Right lung (tissue), 5 donors: ENCODE data around the gene GALK2. TPM values are rescaled to one million over a fixed set of nuclear protein-coding genes. Genes with fewer than 3 reads are reported as not detected.
"Not testable (repeated sequence)": the region's sequence is repeated elsewhere in the genome, so short reads cannot be mapped to it uniquely, and the experiment has no call there.

Experiments used
- DNase-seq, 2 donors: peaks; one replicate each; pipeline ENCODE4 v3.0.0-alpha.2; 2013
- polyA plus RNA-seq, 5 donors: library from polyadenylated mRNA; unstranded; fragments of 120-200 nt; gene quantifications; one replicate each; pipeline versions ENCODE4 v1.2.1 to v1.2.3, GENCODE V29; 2013; ENCODE audit warnings: inconsistent platforms in 1 of 5, low replicate concordance in 1 of 5; ENCODE audit not compliant: insufficient read length in 5 of 5, insufficient read depth in 1 of 5

The GALK2 gene
- polyA plus RNA-seq, 5 donors = 22.2 to 26.4 (median 25.4) TPM

GRCh38 chr15:49331442-49331841, 161.4 kb downstream of the GALK2 start:
- DNase-seq = no peak

- DNase-seq = no peak
Measured at GRCh38 chr15:49331951-49332350, 161.9 kb downstream of the GALK2 start.

- DNase-seq = no peak
Measured at GRCh38 chr15:49339656-49340055, 169.6 kb downstream of the GALK2 start.

- no peak for DNase-seq
Measured at GRCh38 chr15:49343546-49343945, 173.5 kb downstream of the GALK2 start.

GRCh38 chr15:49354439-49354838, 184.4 kb downstream of the GALK2 start:
- DNase-seq = not testable (repeated sequence)

- no peak for DNase-seq
Measured at GRCh38 chr15:49361370-49361769, 191.3 kb downstream of the GALK2 start.

- no peak for DNase-seq
Measured at GRCh38 chr15:49366496-49366895, 196.4 kb downstream of the GALK2 start.

GRCh38 chr15:49370782-49371181, 200.7 kb downstream of the GALK2 start:
- no peak for DNase-seq

GRCh38 chr15:49372366-49372765, 202.3 kb downstream of the GALK2 start:
- DNase-seq = no peak

GRCh38 chr15:49379996-49380395, 209.9 kb downstream of the GALK2 start:
- DNase-seq = no peak

GRCh38 chr15:49380912-49381311, 210.9 kb downstream of the GALK2 start:
- no peak for DNase-seq

Other genes starting within 250 kb of the GALK2 start
- 1 to 10 TPM in 3 of 5 donors, under 1 TPM in 2; 0.83 to 1.2 (median 1.2) TPM for gene SHC4, start 206.3 kb upstream of the GALK2 start, polyA plus RNA-seq
- gene SECISBP2L, start 123.8 kb upstream of the GALK2 start, polyA plus RNA-seq = 10 to 100 TPM; 47.6 to 89.1 (median 81.8) TPM
- 100 to 1,000 TPM in 3 of 5 donors, 10 to 100 TPM in 2; 75.8 to 127 (median 110) TPM for gene COPS2, start 14.6 kb upstream of the GALK2 start, polyA plus RNA-seq